LHCN-M2 (cell line): ENCODE measurements around the gene CLASP2. TPM values are rescaled to one million over a fixed set of nuclear protein-coding genes. Genes with fewer than 3 reads are reported as not detected.

Source experiments
- DNase-seq: peaks from one replicate; pipeline ENCODE4 v3.0.0-alpha.2; 2012; ENCODE audit warnings: low read depth
- total RNA-seq: library from RNA; depleted of rRNA; stranded (reverse); fragments of >200 nt; gene quantifications from 2 replicates; pipeline ENCODE4 v1.2.3, GENCODE V29; 2014

Gene CLASP2
- total RNA-seq, 1 experiment from 2014 or later = 52.0 TPM

DNA sequence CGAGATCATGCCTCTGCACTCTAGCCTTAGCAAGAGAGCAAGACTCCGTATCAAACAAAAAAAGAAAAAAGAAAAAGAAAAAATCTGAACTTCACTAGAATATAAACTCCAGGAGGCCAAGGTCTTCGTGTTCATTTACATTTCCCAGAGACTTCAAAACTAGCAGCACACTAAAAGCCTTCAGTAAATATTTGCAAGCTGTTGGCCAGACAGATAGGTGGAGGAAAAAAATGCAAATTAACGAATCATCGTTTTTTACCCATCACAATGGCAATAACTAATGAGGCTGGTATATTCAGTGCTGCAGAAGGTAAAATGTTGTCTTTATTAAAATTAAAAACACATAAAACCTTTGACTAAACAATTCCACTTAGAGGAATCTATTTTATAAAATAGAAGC, 80.6 kb downstream of the CLASP2 start:
- no peak for DNase-seq

- peak; percentile 63 for DNase-seq
These were observed 81.8 kb downstream of the CLASP2 start for GRCh38 chr3:33636125-33636850.

- no peak for DNase-seq
These were observed 83.8 kb downstream of the CLASP2 start for GRCh38 chr3:33634262-33634661.

- peak; percentile 2 for DNase-seq
These were observed 88.8 kb downstream of the CLASP2 start for GRCh38 chr3:33629219-33629618.

GRCh38 chr3:33624756-33625155, 93.3 kb downstream of the CLASP2 start:
- DNase-seq = peak; percentile 10

DNA sequence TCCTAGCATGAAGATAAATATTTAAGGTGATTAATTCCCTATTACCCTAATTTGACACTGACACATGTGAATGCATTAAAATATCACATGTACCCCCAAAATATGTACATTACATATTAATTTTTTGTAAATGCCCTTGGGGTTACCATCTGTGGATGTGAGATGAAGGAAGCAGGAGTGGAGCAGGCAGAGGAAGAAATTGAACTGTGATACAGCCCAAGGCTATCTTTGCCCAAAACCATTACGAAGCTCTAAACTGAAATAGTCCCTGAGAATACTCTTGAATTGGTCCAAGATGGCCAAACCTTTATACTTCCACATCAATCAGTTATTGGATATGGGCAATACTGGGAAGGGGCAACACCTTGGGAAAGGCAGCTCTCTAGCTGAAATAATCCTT, 105.0 kb downstream of the CLASP2 start:
- no peak for DNase-seq

DNA sequence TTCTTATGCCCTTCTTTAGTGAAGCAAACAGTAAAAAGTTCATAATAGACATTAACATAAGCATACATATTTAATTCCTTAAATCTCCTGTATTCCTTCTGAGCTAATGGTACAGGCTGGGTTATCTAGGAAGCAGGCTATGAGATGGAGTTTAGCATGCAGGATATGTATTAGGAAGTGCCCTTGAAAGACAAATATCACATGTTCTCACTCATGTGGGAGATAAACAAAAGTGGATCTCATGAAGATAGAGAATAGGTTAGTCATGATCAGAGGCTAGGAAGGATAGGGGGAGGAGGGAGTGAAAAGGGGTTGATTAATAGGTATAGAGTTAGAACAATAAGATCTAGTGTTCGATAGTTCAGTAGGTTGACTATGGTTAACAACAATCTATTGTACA, 105.4 kb downstream of the CLASP2 start:
- no peak for DNase-seq

GRCh38 chr3:33602829-33603228, 115.2 kb downstream of the CLASP2 start:
- no peak for DNase-seq

DNA sequence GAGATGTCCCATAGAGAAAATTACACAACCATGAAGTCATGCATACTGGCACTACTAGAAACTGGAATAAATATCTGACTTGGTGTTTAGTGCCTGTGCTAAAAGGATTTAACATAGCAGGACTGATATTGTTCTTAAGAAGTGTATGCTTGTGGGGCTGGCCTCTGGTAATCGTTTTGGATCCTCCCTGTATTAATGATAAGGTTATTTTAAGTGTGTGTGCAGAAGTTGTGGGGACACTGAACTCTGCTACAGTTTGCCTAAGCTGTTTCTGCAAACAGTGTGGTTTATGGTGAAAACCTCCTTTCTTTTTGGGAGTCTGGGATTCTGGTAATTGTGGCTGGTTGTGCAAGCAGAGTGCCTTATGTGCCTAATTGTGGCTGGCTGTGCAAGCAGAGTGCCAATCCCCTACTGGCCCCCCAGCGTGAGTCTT, 120.8 kb downstream of the CLASP2 start:
- DNase-seq = no peak

DNA sequence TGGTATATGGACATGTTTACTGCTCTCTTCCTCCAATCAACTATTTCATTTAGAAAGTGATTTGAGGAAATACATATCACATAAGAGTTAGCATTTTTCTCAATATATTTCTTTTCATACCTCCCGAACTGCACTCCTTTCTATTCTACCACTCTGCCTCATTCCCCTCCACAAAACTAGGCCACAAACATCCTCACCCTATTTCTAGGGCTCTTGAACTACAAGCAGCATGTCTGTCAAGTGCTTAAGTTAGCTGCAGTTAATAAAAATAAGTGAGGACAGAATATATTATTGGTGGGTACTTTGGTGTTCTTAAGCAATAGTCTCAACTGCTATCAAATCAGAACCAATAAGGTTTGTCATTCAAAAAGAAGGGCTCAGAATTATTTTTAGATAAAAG, 125.1 kb downstream of the CLASP2 start:
- no peak for DNase-seq

- no peak for DNase-seq
These were observed 127.5 kb downstream of the CLASP2 start for GRCh38 chr3:33590541-33590940.

DNA sequence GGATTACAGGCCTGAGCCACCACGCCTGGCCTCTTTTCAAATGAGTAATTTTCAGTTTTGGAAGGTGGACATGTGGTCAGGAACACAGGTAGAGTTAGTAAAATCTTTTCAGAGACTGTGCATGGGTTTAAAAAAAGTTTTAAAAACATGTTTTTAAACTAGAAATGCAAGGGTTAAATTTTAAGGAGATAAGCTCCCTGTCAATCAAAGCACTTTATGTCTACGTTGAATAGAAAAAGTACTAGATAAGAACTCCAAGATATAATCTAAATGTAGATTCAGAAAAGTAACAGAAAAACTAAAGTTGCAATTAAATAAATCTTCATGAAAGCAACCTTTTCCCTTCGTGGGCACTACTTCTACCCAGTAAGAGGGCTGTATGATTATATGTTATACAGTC, 131.7 kb downstream of the CLASP2 start:
- no peak for DNase-seq

DNA sequence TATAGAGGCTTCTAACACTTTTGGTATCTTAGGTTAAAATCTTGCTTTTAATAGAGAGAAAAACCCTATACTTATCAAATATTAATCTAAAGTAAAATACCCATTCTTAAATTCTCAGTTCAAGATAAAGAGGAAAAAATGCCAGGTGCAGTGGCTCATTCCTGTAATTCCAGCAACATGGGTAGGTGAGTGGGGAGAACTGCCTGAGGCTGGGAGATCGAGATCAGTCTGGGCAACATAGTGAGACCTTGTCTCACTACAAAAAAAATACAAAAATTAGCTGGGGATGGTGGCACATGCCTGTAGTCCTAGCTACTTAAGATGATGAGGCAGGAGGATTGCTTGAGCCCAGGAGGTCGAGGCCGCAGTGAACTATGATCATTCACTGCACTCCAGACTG, 135.8 kb downstream of the CLASP2 start:
- DNase-seq = no peak

DNA sequence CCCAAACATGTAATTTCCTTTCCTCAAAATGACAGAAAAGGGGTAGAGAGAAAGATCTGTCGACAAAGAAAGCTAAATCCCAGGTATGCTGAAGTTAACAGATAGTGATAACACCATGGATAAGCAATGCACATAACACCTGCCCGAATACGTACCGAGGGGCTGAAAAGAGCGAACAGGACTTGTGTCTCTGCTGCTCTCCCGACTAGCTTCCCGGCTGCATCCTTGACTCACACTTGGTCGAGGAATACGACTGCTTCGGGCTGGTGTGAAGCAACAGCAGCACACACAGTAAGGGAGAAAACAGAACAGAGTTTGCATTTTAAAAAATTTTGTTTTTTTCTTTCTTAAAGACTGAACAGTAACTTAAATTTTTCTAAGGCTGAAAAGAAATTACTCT, 136.4 kb downstream of the CLASP2 start:
- no peak for DNase-seq

DNA sequence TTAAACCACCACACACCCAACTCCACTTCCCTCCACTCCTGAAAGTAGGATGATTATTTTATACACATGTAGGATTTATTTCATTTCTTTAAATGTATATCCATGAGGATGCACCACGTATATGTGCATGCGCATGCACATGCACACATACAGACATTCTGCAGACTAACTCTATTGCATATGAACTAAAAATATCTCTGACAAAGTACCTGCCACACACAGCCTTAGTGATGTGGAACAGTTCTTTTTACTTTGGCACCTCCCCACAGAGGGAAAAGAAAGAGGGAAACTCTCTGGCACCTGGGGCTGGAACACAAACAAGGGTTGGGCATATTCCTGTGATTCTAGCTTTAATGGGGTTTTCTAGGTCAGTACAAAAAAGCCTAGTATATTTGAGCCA, 138.2 kb downstream of the CLASP2 start:
- no peak for DNase-seq

DNA sequence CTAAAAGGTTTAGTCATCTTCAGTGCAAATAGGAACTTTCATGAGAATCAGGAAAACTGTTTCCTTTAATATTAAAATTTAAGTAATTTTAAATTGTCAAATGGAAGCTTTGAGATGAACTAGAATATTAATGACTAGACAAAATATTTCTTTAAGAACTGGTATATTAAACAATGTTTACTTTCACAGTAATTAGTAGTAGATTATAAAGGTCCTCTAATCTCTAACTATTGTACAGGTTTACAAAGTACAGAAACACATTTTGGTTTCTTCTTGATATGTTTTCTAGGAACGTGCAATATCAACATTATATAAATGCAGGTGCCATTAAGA, 138.9 kb downstream of the CLASP2 start:
- DNase-seq = no peak

DNA sequence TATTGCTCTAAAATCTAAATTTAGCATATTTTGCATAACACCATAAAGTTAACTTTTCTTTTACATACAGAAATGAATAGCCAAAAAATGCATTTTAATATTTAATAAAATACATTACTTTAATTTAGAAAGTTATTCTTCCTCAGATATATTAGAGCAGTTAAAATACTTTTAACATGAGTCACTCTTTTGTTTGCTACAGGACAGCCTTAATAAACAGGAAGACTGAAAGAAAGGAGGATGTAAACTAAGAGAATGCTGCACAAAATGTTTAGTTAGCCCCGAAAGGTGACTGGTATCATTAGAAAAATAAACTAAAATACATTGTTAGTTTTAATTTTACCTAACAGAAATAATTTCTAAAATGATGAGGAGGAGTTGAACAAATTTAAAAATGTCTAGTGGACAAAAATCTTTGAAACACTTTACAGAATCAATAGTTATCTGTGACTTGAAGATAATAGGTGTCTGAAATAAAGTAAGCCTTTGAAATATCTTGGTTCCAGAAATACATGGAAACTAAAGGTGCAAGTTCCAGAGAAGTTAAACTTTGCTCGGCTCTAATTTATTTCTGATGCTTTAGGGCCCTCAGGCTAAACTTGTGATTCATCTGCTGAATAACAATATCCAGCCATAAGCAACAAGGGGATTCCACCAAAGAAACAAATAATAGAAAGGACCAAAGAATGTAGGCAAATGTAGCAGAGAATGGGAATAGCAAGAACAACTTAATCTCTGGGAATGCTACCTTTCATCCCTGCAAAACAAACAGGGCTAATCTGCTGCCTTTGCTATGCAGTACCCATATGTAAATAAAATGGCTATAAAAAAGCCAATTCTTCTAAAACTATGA, 139.5 kb downstream of the CLASP2 start:
- peak; percentile 36 for DNase-seq

DNA sequence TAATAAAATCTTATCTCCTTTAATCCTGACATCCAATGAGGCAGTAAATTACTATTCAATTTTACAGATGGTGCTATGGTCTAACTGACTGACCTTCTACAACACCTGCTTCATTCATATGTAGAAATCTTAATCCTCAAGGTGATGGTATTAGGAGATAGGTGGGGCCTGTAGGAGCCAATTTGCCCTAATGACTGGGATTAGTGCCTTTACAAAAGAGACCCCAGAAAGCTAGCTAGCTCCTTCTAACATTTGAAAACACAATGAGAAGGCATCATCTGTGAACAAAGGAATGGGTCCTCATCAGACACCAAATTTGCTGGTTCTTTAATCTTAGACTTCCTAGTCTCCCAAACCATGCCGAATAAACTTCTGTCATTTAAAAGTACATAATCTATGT, 140.5 kb downstream of the CLASP2 start:
- no peak for DNase-seq

DNA sequence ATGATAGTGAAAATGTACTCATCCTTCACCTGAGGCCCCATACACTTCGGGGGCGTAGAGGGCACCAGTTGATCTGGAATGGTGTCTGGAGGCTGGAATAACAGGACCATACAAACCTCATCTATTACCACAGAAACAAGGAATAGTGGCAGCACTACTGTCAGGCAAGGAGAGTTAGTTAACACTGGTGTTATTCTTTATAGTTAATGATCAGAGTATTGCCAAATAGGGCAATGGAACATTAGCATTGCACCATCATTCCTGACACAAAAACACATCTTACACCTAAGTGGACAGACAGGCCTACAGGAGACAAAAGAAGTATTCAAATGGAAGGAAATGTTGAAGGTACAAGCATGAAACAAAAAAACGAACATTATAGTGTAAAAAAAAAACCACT, 140.9 kb downstream of the CLASP2 start:
- DNase-seq = no peak

GRCh38 chr3:33575311-33575710, 142.7 kb downstream of the CLASP2 start:
- no peak for DNase-seq

- no peak for DNase-seq
These were observed 160.2 kb downstream of the CLASP2 start for GRCh38 chr3:33557829-33558228.

GRCh38 chr3:33557279-33557678, 160.8 kb downstream of the CLASP2 start:
- no peak for DNase-seq

DNA sequence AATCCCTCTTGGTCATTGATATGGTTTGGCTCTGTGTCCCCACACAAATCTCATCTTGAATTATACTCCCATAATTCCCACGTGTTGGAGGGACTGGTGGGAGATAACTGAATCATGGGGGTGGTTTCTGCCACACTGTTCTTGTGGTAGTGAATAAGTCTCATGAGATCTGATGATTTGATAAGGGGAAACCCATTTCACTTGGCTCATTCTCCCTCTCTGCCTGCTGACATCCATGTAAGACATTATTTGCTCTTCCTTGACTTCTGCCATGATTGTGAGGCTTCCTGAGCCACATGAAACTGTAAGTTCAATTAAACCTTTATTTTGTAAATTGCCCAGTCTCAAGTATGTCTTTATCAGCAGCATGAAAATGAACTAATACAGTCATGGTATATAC, 171.0 kb downstream of the CLASP2 start:
- no peak for DNase-seq
